Stimulated activated naive CD4-positive, alpha-beta T cell treated with Interleukin-2 at 50 U/mL for 16 hours (primary cell): ENCODE measurements around the gene ARVCF.
A peak's percentile ranks its signal among the peaks of the same experiment; 100 is the strongest.

Source experiments
- DNase-seq: peaks from one replicate; lab custom pipeline; 2025; lab: John Stamatoyannopoulos, UW

The ARVCF gene

DNA sequence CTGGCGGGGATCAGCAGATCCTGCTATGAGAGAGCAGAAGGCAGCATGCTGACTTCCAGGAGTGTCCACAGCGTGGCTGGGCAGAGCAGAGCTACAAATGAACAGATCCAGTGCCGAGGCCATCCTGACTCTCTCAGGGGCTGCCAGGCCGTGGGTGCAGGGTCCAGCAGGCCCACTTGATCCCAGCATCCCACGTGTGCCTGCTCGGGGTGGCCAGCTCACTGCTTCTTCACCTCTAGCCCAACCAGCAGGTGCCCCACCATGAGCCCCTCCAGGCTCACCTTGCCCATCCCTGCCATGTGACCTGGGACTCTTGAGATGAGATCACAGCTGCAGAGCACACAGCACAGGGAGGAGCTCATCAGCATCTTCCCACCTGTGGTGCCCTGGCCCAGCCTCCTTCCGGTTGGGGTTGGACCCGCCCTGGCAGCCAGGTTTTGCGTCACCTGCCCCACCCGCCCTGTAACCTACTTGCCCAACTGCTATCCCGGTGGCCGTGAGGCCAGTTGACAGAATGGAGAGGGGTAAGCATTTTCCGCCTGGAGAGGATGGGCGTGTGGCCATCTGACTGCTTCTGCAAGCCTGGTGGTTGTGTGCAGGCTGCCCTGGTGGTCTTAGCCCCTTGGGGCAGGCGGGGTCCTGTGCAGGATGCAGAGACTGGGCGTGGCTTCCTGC is 15.2 kb upstream of the ARVCF start:
- peak; percentile 52 for DNase-seq

DNA sequence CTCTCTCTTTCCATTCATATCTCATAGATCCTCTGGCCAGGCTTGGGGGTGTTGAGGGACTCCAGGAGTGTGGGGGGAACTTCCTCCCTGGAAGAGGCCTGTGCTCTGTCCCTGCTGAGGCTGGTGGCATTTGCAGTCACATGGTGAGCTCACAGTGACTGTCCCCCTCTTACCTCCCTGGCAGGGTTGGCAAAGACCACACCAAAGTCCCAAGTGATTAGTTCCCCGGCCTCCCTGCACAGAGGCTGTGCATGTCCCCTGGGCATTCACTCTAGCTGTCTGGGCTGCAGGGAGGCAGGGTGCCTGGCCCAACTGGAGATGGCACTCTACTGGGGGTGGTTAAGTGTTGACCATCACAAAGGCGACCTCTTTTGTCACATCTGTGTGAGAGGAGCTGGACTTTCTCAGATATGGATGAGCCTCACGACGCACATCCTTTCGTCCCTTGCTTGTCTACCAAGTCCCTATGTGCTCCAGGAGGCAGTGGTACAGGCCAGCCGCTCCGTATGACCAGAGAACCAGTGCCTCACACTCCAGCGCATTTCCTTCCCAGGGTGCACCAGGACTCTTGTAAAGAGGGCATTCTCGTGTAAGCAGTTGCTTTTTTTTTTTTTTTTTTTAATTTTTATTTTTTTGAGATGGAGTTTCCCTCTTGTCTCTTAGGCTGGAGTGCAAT is 13.1 kb upstream of the ARVCF start:
- DNase-seq, result no peak

- no peak for DNase-seq
Observed at GRCh38 chr22:20028855-20029549, 12.4 kb upstream of the ARVCF start.

DNA sequence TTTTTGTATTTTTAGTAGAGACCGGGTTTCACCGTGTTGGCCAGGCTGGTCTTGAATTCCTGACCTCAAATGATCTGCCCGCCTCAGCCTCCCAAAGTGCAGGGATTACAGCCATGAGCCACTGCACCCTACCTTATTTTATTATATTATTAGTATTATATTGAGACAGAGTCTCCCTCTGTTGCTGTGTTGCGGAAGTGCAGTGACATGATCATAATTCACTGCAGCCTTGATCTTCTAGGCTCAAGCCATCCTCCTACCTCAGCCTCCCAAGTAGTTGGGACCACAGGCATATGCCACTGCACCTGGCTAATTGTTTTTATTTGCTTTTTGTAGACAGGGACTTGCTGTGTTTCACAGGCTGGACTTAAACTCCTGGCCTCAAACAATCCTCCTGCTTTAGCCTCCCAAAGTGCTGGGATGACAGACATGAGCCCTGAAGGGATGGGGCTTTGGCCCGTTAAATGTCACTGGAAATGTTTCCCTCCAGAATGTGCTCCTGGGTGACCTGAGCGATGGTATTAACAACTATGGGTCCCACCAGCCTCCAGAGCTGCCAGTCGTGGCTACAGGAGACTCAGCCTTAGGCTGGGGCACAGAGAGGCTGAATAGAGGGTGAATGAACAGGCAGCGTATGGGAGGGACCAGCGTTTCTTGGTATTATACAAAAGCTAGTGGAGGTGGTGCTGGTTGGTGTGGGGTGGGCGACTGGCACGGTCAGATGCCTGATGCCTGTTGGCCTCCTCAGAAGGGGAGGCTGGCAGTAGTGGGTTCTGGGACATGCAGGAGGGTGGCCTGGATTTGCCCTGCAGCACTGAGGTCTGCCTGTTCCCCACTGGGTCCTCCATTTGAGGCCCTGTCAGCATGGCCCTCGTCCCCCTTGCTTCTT is 11.6 kb upstream of the ARVCF start:
- DNase-seq, result no peak

DNA sequence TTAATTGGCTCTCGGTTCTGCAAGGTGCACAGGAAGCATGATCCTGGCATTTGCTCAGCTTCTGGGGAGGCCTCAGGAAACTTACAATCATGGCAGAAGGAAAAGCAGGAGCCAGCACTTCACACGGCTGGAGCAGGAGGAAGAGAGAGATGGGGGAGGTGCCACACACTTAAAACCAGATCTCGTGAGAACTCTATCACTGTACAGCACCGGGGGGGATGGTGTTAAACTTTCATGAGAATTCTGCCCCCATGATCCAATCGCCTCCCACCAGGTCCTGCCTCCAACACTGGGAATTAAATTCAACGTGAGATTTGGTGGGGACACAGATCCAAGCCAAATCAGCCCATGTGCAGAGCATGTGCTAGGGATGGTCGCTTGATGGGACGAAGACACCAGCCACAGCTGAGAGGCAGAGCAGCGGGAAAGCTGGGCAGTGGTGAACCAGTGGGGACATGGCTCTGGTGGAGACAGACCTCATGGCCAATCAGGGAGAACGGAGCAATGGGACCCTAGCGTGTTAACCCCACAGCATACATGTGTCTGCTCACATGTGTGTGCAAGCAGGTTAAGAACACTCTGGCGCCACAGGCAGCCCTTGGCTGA is 10.5 kb upstream of the ARVCF start:
- no peak for DNase-seq

DNA sequence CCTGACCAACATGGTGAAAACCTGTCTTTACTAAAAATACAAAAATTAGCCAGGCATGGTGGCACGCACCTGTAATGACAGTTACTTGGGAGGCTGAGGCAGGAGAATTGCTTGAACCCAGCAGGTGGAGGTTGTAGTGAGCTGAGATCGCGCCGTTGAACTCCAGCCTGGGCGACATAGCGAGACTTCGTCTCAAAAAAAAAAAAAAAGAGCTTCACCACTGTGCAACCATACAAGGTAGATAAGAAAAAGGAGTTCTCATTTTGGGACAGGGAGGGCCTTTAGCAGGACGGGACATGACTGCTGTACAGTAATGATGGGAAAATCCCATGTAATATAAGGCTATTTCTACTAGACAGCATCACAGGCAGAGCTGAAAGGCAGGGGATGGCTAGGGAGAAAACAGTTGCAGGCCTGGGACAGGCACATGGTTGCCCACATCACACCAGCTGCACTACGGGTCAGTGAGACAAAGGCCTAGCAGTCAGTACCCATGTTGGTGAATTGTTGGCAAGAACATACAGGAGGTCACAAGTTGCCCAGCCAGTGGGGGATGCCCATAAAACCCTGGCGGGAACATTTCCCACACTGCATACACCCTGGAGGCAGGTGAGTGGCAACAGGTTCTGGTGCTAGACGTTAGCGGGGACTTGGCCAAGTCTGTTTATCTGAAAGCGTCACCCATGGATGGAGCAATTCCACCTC is 9.7 kb upstream of the ARVCF start:
- no peak for DNase-seq

GRCh38 chr22:20025401-20026203 is 9.0 kb upstream of the ARVCF start:
- DNase-seq, result no peak

DNA sequence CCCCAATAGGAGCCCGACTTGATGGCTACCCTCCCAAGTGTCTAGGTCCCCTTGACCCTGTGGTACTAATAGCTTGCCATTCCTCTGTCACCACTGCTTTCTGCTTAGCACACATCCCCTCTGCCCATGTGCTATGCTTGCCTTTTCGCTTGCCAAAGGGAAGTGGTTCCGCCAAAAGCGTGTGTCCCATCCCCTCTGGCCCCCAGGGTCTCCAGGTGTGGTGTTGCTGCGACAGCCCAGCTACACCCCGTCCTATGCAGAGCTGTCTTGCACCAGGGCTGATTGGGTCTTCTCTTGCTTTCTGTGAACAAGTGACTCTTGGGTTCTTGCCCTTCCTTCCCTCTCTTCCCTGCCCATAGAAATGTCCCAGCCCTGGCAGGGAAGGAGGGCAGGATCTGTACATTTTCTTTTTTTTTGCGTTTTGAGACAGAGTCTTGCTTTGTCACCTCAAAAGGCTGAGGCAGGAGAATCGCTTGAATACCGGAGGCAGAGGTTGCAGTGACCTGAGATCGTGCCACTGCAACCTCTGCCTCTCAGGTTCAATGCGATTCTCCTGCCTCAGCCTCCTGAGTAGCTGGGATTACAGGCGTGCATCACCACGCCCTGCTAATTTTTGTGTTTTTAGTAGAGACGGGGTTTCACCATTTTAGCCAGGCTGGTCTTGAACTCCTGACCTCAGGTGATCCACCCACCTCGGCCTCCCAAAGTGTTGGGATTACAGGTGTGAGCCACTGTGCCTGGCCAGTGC is 8.2 kb upstream of the ARVCF start:
- DNase-seq, result no peak

DNA sequence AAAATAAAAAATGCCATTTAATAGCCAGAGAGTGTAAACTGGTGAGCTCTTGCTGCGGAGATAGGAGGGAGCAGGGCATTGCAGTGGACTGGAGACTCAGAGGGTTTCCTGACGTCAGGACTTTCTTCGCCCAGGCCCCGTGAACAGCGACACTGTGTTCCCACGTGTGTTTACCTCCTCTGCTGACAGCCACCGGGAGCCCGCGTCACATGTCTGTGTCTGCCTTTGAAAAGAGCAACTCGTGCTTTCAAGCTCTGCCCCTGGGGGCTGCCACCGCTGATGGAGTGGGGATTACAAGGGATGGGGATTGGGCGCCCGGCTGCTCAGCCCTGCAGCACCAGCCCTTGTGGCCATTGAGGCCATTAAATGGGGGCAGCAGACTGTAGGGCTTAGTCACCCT is 7.6 kb upstream of the ARVCF start:
- DNase-seq, result no peak

DNA sequence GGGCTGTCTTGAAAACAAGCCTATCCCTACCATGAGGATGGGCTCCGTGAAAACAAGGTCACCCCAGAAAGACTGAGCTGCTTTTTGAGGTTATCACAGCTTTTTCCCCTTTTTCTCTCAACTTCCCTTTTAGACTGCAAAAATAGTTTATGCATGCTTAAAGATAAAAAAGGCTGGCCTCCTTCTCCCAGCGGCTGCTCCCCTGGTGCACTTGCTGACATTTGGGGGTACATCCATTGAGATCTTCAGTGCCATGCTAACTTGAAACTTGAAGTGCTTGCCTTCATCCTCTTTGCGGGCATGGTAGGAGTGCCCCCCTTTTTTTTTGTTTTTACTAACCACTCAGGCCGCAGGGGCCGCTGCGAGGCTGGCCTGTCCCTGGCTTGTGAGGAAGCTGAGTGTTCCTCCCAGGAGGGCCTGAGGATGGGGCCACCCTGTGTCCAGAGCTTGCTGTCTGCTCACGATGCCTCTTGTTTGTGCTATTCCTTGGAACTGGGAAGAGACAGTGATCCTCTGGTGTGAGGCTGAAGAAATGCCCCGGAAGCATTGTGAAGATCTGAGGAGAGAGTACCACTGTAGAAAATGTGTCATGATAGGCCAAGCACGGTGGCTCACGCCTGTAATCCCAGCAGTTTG is 6.5 kb upstream of the ARVCF start:
- no peak for DNase-seq

DNA sequence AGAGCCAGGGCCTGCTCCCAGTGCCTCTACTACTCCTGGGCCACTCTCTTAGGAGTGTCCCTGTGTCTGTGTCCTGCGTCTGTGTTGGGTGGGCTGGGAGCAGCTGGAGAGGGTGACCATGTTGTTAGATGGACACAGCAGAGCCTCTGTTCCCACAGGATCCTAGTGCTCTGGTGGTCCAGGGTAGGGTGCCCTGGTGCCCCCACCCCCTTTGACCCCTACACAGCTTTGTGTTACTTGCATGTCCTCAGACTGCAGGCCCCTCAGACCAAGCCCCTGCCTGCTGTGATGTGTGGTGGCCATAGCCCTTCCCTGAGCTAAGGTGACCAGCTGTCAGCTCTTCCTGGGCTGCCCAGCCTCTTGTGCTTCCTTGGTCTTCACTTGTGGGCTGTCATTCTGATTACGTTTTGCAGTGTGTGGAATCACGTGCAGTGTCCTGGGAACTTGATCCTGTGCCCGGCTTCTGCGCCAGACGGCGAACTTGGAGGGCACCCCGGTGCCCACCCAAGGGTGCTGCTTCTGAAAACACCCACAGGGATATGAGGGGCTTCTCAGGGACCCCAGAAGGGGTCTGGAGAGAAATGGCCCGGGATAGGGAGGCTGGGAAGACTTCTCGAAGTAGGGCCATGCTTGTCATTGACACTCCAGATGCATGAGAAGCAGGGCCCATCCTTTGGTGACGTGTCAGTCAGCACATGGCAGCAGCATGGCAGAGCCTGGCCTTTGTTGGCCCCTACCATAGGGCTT is 5.8 kb upstream of the ARVCF start:
- DNase-seq, result no peak

GRCh38 chr22:20021196-20022181 is 4.9 kb upstream of the ARVCF start:
- peak; percentile 6 for DNase-seq

- DNase-seq, result peak; percentile 88
Observed at GRCh38 chr22:20020533-20021195, 4.0 kb upstream of the ARVCF start, which contains the start of gene TANGO2. TSS of gene TANGO2 (plus strand) at chr22:20021110. CDS start at chr22:20036799, 15,689 bp downstream.

GRCh38 chr22:20019661-20020532 is 3.3 kb upstream of the ARVCF start:
- DNase-seq, result no peak

DNA sequence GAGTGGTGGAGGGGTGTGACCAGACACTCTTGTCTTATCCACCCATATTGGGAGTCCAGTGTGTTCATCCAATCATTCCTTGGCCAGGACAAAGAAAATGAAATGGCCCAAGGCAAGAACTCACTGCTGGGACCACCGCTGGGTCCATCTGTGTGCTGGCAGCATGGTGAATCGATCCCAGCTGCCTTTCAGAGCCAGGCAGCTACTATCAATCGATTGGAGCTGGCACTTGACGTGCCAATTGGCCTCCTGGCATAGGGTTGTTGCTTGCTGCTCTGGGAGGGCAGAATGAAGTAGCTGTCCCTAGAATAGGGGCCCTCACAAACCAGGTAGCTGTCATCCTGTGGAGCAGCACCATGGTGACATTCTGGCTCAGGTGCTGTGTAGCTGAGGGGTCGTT is 1.4 kb upstream of the ARVCF start:
- no peak for DNase-seq

DNA sequence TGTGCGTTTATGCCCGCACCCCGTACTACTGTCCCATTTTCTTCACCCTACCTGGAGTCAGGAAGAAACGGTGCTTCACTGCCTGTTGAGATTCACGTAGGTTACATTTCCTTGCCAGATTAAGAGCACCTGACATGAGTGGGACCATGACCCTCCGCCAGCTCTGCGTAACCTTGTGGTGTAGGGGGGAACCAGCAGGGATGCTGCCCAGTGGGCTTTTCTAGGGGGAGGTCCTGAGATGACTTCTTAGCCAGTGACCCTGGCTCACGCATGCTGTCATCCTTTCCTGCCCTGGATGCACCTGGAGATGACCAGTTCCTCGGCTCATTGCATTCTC is 967 bp upstream of the ARVCF start:
- DNase-seq, result no peak
